Skin of body (tissue), 2 donors: ENCODE measurements around the gene MRPL28. TPM values are rescaled to one million over a fixed set of nuclear protein-coding genes. Genes with fewer than 3 reads are reported as not detected.
"Not testable (repeated sequence)": the region's sequence is repeated elsewhere in the genome, so short reads cannot be mapped to it uniquely, and the experiment has no call there.

Source experiments
- DNase-seq: peaks from one replicate; lab custom pipeline; 2025; lab: John Stamatoyannopoulos, UW
- total RNA-seq: library from RNA; depleted of rRNA; stranded (reverse); fragments of >200 nt; gene quantifications from one replicate; pipeline ENCODE4 v1.2.3, GENCODE V29; 2014

The MRPL28 gene
- 20.9 TPM for total RNA-seq

GRCh38 chr16:370443-370842, at the start of gene MRPL28:
MRPL28 (minus strand) TSS chr16:370538; CDS start chr16:370218, 320 bp downstream.
- DNase-seq, result peak; percentile 89

GRCh38 chr16:415170-415498, 44.8 kb upstream of the MRPL28 start:
- not testable (repeated sequence) for DNase-seq

GRCh38 chr16:414395-415169, 44.2 kb upstream of the MRPL28 start:
- DNase-seq, result no peak

GRCh38 chr16:411576-412265, 41.4 kb upstream of the MRPL28 start:
- no peak for DNase-seq

- no peak for DNase-seq
These were observed 40.3 kb upstream of the MRPL28 start for GRCh38 chr16:410516-411178.

- DNase-seq, result no peak
These were observed 36.9 kb upstream of the MRPL28 start for GRCh38 chr16:407253-407652.

GRCh38 chr16:405548-406506, 35.5 kb upstream of the MRPL28 start:
- DNase-seq, result no peak

- no peak for DNase-seq
These were observed 34.7 kb upstream of the MRPL28 start for GRCh38 chr16:404971-405486.

- DNase-seq, result peak; percentile 90
These were observed 31.4 kb upstream of the MRPL28 start, which contains the start of gene DECR2 for GRCh38 chr16:401468-402348. DECR2 (plus strand) TSS chr16:401885; CDS start chr16:401964, 79 bp downstream.

GRCh38 chr16:400061-400591, 29.8 kb upstream of the MRPL28 start:
- DNase-seq, result no peak

- DNase-seq, result no peak
These were observed 29.1 kb upstream of the MRPL28 start for GRCh38 chr16:399340-400019.

- no peak for DNase-seq
These were observed 28.4 kb upstream of the MRPL28 start for GRCh38 chr16:398561-399339.

- DNase-seq, result peak; percentile 26
These were observed 27.5 kb upstream of the MRPL28 start for GRCh38 chr16:397736-398332.

GRCh38 chr16:397135-397661, 26.9 kb upstream of the MRPL28 start, which contains the start of gene NME4:
NME4 (plus strand) TSS chr16:397199; CDS start chr16:397223, 24 bp downstream.
- no peak for DNase-seq

- DNase-seq, result no peak
These were observed 26.3 kb upstream of the MRPL28 start for GRCh38 chr16:396605-397004.

GRCh38 chr16:396199-396598, 25.9 kb upstream of the MRPL28 start:
- no peak for DNase-seq

- no peak for DNase-seq
These were observed 22.2 kb upstream of the MRPL28 start for GRCh38 chr16:392450-393030.
